Colonic mucosa (tissue), 4 donors: ENCODE results near the gene TMEM174. TPM values are rescaled to one million over a fixed set of nuclear protein-coding genes. Genes with fewer than 3 reads are reported as not detected.
A peak's percentile ranks its signal among the peaks of the same experiment; 100 is the strongest.

ENCODE experiments used
- DNase-seq: peaks from one replicate; pipeline ENCODE4 v3.0.0-alpha.2; 2020
- H3K27ac ChIP-seq: fragments of 200-600 bp; one replicate; pipeline ENCODE4 v1.8.0; 2021
- H3K27me3 ChIP-seq: fragments of 200-600 bp; one replicate; pipeline ENCODE4 v1.8.0; 2021
- H3K36me3 ChIP-seq: fragments of 200-600 bp; one replicate; pipeline ENCODE4 v1.8.0; 2021
- H3K4me1 ChIP-seq: fragments of 200-600 bp; one replicate; pipeline ENCODE4 v1.8.0; 2021; ENCODE audit warnings: mild to moderate bottlenecking
- H3K4me3 ChIP-seq: fragments of 200-600 bp; one replicate; pipeline ENCODE4 v1.8.0; 2021
- H3K9ac ChIP-seq, 2 donors: one replicate each; pipeline ENCODE4 v1.7.0; 2013; ENCODE audit warnings: control low read depth in 2 of 2, low read depth in 2 of 2, low read length in 2 of 2
- H3K9me3 ChIP-seq: fragments of 200-600 bp; one replicate; pipeline ENCODE4 v1.8.0; 2021
- CTCF ChIP-seq: fragments of 200-600 bp; IDR thresholded peaks from one replicate; pipeline ENCODE4 v1.8.0; 2022; ENCODE audit warnings: antibody characterized with exemption, mild to moderate bottlenecking
- intact Hi-C: fragments of 100-400 bp; cut with DNase I; formaldehyde crosslinking; loops from one replicate; pipeline ENCODE4 v1.14.1; 2022
- total RNA-seq, 2 donors: library from RNA; stranded (reverse); fragmentation: NEBNext Ultra II Directional in 1 of 2; extraction: Animal tissue kit (Norgen Biotek cat#: 25700) in 1 of 2; gene quantifications; one replicate each; pipeline ENCODE4 v1.2.1, GENCODE V29; 2021
- donor health status: healthy.
- donor health status: DM: no; HTN: no; CAD: no.
- donor health status: DM: no; HTN: no; CAD: no.

TMEM174 gene
- total RNA-seq, 2 donors from 2014 or later, result not detected

GRCh38 chr5:73213566-73213998 lies 40.6 kb downstream of the TMEM174 start:
- intact Hi-C loops, result no loop called here
- no peaks in the 10 kb centered on the region for H3K36me3 ChIP-seq
- H3K27me3 ChIP-seq, result peaks cover 20% of the 10 kb centered on the region
- no peaks in the 10 kb centered on the region for H3K4me1 ChIP-seq
- no peak overlapping the region for H3K27ac ChIP-seq
- no peak for TF ChIP-seq CTCF
- no peak overlapping the region for H3K9ac ChIP-seq
- peak; percentile 71 for DNase-seq
- H3K4me3 ChIP-seq, result no peak overlapping the region
- H3K9me3 ChIP-seq, result no peaks in the 10 kb centered on the region

- DNase-seq, result no peak
- no peak for TF ChIP-seq CTCF
- Histone ChIP-seq H3K27me3 (peaks cover 24% of the 10 kb centered on the region), H3K4me3 (no peak overlapping the region), H3K4me1 (no peaks in the 10 kb centered on the region), H3K36me3 (no peaks in the 10 kb centered on the region), H3K9me3 (no peaks in the 10 kb centered on the region), H3K9ac (no peak overlapping the region), H3K27ac (no peak overlapping the region)
- intact Hi-C loops, result no loop called here
Observed at GRCh38 chr5:73214306-73214705, 41.3 kb downstream of the TMEM174 start.

GRCh38 chr5:73214996-73215395 lies 42.0 kb downstream of the TMEM174 start:
- H3K4me1 ChIP-seq, result no peaks in the 10 kb centered on the region
- H3K4me3 ChIP-seq, result no peak overlapping the region
- no peak overlapping the region for H3K27ac ChIP-seq
- intact Hi-C loops, result loop anchor here (5.0 kb wide), 2 partner anchors 133 to 237 kb away; no protein-coding TSS in a partner anchor
- H3K36me3 ChIP-seq, result no peaks in the 10 kb centered on the region
- peaks cover 30% of the 10 kb centered on the region for H3K27me3 ChIP-seq
- no peak for TF ChIP-seq CTCF
- H3K9ac ChIP-seq, result no peak overlapping the region
- no peaks in the 10 kb centered on the region for H3K9me3 ChIP-seq
- DNase-seq, result no peak

GRCh38 chr5:73215531-73215890 lies 42.5 kb downstream of the TMEM174 start:
- intact Hi-C loops, result loop anchor here (5.0 kb wide), 2 partner anchors 133 to 237 kb away; no protein-coding TSS in a partner anchor

GRCh38 chr5:73215891-73216610 lies 43.1 kb downstream of the TMEM174 start:
- intact Hi-C loops, result loop anchor here (5.0 kb wide), 2 partner anchors 134 to 236 kb away; no protein-coding TSS in a partner anchor
- peak; percentile 80 for TF ChIP-seq CTCF
- Histone ChIP-seq H3K4me3 (peak overlapping the region; percentile 33), H3K27ac (no peak overlapping the region), H3K9ac (peak overlapping the region in 1 of 2 donors; percentile 37), H3K4me1 (no peaks in the 10 kb centered on the region), H3K36me3 (no peaks in the 10 kb centered on the region), H3K9me3 (no peaks in the 10 kb centered on the region), H3K27me3 (peaks cover 40% of the 10 kb centered on the region)
- DNase-seq, result peak; percentile 87

More at GRCh38 chr5:73215531-73215890, 42.5 kb downstream of the TMEM174 start:
- Histone ChIP-seq H3K36me3 (no peaks in the 10 kb centered on the region), H3K4me1 (no peaks in the 10 kb centered on the region), H3K9ac (peak overlapping the region in 1 of 2 donors; percentile 37), H3K9me3 (no peaks in the 10 kb centered on the region), H3K4me3 (peak overlapping the region; percentile 33), H3K27me3 (peaks cover 35% of the 10 kb centered on the region), H3K27ac (no peak overlapping the region)
- TF ChIP-seq CTCF, result no peak
- no peak for DNase-seq
